Measurements from ENCODE around the gene SMG9. TPM values are rescaled to one million over a fixed set of nuclear protein-coding genes. Genes with fewer than 3 reads are reported as not detected.
"Not testable (repeated sequence)": the region's sequence is repeated elsewhere in the genome, so short reads cannot be mapped to it uniquely, and the experiment has no call there.

Gene SMG9
- total RNA-seq, 1 experiment from 2014 or later: 76.0 TPM

DNA sequence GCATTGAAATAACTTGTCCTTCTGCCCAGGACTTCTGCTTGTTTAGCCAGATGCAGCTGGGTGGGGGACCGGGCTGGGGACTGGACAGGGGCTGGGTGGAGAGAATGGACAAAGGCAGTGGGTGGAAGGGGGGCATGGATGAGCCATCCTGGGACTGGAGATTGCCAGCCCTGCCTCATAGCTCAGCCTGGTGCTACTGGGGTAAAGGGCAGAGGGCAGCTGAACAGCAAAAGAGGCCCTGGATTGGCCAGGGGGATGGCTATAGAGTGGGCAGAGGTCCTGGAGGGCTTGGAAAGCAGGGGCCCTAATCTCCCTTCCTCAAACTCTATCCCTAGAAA is 67.1 kb downstream of the SMG9 start:
- no peaks in the 10 kb centered on the region for H3K9me3 Mint-ChIP-seq (ENCODE audit: unreplicated experiment)
- TF ChIP-seq, protein P1, sequence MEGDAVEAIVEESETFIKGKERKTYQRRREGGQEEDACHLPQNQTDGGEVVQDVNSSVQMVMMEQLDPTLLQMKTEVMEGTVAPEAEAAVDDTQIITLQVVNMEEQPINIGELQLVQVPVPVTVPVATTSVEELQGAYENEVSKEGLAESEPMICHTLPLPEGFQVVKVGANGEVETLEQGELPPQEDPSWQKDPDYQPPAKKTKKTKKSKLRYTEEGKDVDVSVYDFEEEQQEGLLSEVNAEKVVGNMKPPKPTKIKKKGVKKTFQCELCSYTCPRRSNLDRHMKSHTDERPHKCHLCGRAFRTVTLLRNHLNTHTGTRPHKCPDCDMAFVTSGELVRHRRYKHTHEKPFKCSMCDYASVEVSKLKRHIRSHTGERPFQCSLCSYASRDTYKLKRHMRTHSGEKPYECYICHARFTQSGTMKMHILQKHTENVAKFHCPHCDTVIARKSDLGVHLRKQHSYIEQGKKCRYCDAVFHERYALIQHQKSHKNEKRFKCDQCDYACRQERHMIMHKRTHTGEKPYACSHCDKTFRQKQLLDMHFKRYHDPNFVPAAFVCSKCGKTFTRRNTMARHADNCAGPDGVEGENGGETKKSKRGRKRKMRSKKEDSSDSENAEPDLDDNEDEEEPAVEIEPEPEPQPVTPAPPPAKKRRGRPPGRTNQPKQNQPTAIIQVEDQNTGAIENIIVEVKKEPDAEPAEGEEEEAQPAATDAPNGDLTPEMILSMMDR (IDR thresholded peaks at IDR 0.05; ENCODE audit: unreplicated experiment): no peak
- no peak overlapping the region for H3K4me3 Mint-ChIP-seq (ENCODE audit: unreplicated experiment)
- no TSS peak for BruUV-seq (replicated peaks)
- ChIA-PET CTCF (interaction anchor here (0.6 to 0.7 kb wide), 4 partner anchors 20 to 194 kb away, joined by 3 to 8 read pairs (median 4); no protein-coding TSS in a partner anchor), POLR2A (interaction anchor here (0.5 to 1.4 kb wide), 3 partner anchors 8 to 12 kb away, joined by 4 to 5 read pairs (median 4); no protein-coding TSS in a partner anchor)
- intact Hi-C loops (cut with micrococcal nuclease): no loop called here
- no peaks in the 10 kb centered on the region for H3K27me3 Mint-ChIP-seq (ENCODE audit: insufficient read depth, unreplicated experiment)
- no peak overlapping the region for H3K27ac Mint-ChIP-seq (ENCODE audit: low read depth, unreplicated experiment)
- peaks cover 12% of the 10 kb centered on the region for H3K4me1 Mint-ChIP-seq (ENCODE audit: insufficient read depth, unreplicated experiment)
- no peaks in the 10 kb centered on the region for H3K36me3 Mint-ChIP-seq (ENCODE audit: insufficient read depth, unreplicated experiment)
- DNase-seq (ENCODE audit: unreplicated experiment): no peak

DNA sequence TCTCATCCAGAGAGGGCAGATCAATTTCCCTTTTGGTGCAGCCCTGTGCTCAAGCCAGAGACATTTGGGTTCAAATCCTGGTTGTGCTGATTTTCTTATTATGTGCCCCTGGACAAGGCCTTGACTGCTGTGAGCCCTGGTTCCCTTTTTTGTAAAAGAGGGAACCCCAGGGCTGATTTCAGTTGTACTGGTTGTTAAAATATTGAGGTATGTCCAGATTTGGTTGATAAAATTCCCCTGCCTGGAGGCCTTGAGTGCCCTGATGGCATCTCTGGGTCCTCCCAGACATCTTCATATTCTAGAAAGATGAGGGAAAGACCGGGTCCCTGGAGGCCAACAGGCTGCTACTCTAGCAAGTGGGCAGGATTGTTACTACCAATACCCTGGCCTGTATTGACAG is 70.4 kb downstream of the SMG9 start:
- H3K9me3 Mint-ChIP-seq (ENCODE audit: unreplicated experiment): no peaks in the 10 kb centered on the region
- H3K27me3 Mint-ChIP-seq (ENCODE audit: insufficient read depth, unreplicated experiment): no peaks in the 10 kb centered on the region
- no peak overlapping the region for H3K27ac Mint-ChIP-seq (ENCODE audit: low read depth, unreplicated experiment)
- BruUV-seq (replicated peaks): no TSS peak
- intact Hi-C loops (cut with micrococcal nuclease): no loop called here
- ChIA-PET POLR2A (no interaction called here), CTCF (no interaction called here)
- no peak overlapping the region for H3K4me3 Mint-ChIP-seq (ENCODE audit: unreplicated experiment)
- no peaks in the 10 kb centered on the region for H3K36me3 Mint-ChIP-seq (ENCODE audit: insufficient read depth, unreplicated experiment)
- H3K4me1 Mint-ChIP-seq (ENCODE audit: insufficient read depth, unreplicated experiment): peaks cover 12% of the 10 kb centered on the region
- TF ChIP-seq, protein P1 (IDR thresholded peaks at IDR 0.05; ENCODE audit: unreplicated experiment): no peak
- DNase-seq (ENCODE audit: unreplicated experiment): no peak

DNA sequence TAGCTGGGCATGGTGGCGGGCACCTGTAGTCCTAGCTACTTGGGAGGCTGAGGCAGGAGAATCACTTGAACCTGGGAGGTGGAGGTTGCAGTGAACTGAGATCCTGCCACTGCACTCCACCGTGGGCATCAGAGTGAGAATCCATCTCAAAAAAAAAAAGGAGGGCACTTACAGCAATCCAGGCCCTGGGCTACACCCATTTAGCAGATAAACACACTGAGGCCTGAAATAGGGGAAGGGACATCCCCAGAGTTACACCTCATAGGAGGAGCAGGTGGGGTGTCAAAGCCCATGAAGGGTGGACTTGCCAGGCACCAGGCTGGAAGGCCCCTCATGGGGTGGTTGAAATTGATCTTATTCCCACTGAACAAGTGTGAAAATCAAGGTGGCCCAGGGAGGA is 70.9 kb downstream of the SMG9 start:
- no TSS peak for BruUV-seq (replicated peaks)
- intact Hi-C loops (cut with micrococcal nuclease): no loop called here
- Mint-ChIP-seq H3K36me3 (ENCODE audit: insufficient read depth, unreplicated experiment) (no peaks in the 10 kb centered on the region), H3K9me3 (ENCODE audit: unreplicated experiment) (no peaks in the 10 kb centered on the region), H3K27ac (ENCODE audit: low read depth, unreplicated experiment) (no peak overlapping the region), H3K4me1 (ENCODE audit: insufficient read depth, unreplicated experiment) (peaks cover 12% of the 10 kb centered on the region), H3K4me3 (ENCODE audit: unreplicated experiment) (no peak overlapping the region), H3K27me3 (ENCODE audit: insufficient read depth, unreplicated experiment) (no peaks in the 10 kb centered on the region)
- TF ChIP-seq, protein P1 (IDR thresholded peaks at IDR 0.05; ENCODE audit: unreplicated experiment): no peak
- POLR2A ChIA-PET: no interaction called here
- CTCF ChIA-PET: no interaction called here
- no peak for DNase-seq (ENCODE audit: unreplicated experiment)

DNA sequence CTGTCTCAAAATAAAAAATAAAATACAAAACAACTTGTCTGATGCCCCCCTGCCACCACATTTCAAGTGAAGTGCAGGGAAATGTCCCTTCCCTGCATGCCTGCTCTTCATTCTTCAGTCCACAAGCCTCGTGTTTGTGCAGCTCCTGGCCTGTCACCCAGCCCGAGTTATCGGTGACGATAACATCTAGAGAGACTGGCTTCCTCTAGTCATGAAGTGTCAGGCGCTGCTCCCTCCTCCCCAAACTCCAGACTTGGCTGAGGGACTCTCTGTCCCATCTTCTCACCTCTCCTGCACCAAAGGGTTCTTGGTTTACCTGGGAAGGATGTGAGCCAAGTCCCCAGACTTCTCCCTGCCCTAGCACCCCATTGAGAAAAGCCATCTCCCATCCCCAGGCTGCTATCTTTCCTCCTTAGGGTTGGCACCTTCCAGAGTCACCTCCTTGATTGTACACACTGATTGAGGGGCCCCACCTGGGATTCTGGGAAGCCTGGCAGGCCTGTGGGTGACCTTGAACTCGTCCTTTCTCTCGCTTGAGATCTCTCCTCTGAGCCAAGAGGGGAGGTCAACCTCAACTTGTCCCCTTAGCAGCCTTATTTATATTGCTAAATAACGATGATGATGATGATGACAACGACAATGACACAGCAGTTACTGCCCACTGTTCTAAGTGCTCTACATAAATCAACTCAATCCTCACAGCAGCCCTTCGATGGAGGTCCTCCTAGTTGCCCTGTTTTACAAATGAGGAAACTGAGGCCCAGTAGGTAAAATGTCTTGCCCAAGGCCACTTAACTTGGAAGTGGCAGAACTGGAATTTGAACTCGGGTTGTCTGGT is 71.7 kb downstream of the SMG9 start:
- DNase-seq (ENCODE audit: unreplicated experiment): no peak
- intact Hi-C loops (cut with micrococcal nuclease): no loop called here
- H3K36me3 Mint-ChIP-seq (ENCODE audit: insufficient read depth, unreplicated experiment): no peaks in the 10 kb centered on the region
- H3K27ac Mint-ChIP-seq (ENCODE audit: low read depth, unreplicated experiment): no peak overlapping the region
- ChIA-PET CTCF (interaction anchor here (0.5 kb wide), 1 partner anchor 253 kb away, joined by 3 read pairs; no protein-coding TSS in a partner anchor), POLR2A (no interaction called here)
- no peaks in the 10 kb centered on the region for H3K27me3 Mint-ChIP-seq (ENCODE audit: insufficient read depth, unreplicated experiment)
- TF ChIP-seq, protein P1 (IDR thresholded peaks at IDR 0.05; ENCODE audit: unreplicated experiment): no peak
- peaks cover 12% of the 10 kb centered on the region for H3K4me1 Mint-ChIP-seq (ENCODE audit: insufficient read depth, unreplicated experiment)
- BruUV-seq (replicated peaks): no TSS peak
- no peaks in the 10 kb centered on the region for H3K9me3 Mint-ChIP-seq (ENCODE audit: unreplicated experiment)
- no peak overlapping the region for H3K4me3 Mint-ChIP-seq (ENCODE audit: unreplicated experiment)

DNA sequence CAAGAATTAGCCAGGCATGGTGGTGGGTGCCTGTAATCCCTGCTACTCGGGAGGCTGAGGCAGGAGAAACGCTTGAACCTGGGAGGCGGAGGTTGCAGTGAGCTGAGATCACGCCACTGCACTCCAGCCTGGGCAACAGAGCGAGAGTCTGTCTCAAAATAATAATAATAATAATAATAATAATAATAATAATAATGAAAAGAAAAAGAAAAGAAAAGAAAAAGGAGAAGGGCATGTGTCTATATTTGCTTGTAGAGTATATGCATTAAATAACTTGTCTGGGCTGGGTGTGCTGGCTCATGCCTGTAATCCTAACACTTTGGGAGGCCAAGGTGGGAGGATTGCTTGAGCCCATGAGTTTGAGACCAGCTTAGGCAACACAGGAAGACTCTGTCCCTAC is 72.5 kb downstream of the SMG9 start:
- H3K4me1 Mint-ChIP-seq (ENCODE audit: insufficient read depth, unreplicated experiment); H3K36me3 Mint-ChIP-seq (ENCODE audit: insufficient read depth, unreplicated experiment); BruUV-seq (replicated peaks); H3K9me3 Mint-ChIP-seq (ENCODE audit: unreplicated experiment); H3K27me3 Mint-ChIP-seq (ENCODE audit: insufficient read depth, unreplicated experiment); DNase-seq (ENCODE audit: unreplicated experiment); H3K27ac Mint-ChIP-seq (ENCODE audit: low read depth, unreplicated experiment); H3K4me3 Mint-ChIP-seq (ENCODE audit: unreplicated experiment); CTCF ChIA-PET; intact Hi-C loops (cut with micrococcal nuclease): not testable (repeated sequence)
- POLR2A ChIA-PET: interaction anchor here (0.7 kb wide), 1 partner anchor 19 kb away, joined by 3 read pairs; no protein-coding TSS in a partner anchor
